ENCODE data around the gene TEAD1.
A peak's percentile ranks its signal among the peaks of the same experiment; 100 is the strongest.

TEAD1 gene

DNA sequence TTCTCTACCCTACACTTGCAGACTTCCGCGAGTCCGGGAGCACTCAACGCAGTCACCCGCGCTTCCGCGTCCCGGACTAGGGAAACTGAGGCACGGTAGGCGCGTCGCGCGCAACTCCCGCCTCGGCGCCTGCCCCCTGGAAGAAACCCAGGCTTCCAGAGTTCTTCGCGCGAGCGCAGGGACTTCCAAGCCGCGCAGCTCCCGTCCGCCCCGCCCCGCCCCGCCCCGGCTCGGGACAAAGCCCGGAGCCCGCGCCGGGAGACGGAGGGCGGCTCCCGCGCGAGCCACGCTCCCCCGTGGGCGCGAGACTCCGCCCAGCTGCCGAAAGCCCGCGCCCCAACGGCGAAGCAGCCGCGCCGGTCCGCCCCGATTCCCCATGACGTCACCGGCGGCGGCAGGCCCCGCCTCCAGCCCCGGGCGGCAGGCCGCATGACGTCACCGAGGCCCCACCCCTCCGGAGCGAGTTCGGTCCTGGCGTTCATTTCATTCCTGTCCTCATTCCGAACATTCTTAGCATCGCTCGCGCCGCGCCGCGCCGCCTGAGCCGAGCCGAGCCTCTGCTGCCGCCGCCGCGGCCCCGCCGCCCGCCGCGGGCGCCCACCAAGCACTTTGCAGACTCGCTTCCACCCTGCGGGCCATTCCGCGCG lies at the start of gene TEAD1:
TEAD1 (plus strand) TSS at position 498 of the 647 bp plus-strand sequence.
- peak; percentile 77 for DNase-seq

DNA sequence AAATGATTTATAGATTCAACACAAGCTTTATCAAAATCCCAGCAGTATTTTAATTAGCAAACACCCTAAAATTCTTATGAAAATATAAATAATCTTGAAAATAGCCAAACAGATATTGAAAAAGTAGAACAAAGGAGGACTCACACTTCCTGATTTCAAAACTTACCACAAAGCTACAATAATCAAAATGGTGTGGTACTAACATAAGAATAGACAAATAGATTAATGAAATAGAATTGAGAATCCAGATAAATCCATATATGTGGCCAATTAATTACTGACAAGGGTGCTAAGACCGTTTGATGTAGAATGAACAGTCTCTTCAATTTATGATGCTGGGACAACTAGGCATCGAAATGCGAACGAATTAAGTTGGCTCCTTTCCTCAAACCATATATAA lies 49.6 kb upstream of the TEAD1 start:
- no peak for DNase-seq

DNA sequence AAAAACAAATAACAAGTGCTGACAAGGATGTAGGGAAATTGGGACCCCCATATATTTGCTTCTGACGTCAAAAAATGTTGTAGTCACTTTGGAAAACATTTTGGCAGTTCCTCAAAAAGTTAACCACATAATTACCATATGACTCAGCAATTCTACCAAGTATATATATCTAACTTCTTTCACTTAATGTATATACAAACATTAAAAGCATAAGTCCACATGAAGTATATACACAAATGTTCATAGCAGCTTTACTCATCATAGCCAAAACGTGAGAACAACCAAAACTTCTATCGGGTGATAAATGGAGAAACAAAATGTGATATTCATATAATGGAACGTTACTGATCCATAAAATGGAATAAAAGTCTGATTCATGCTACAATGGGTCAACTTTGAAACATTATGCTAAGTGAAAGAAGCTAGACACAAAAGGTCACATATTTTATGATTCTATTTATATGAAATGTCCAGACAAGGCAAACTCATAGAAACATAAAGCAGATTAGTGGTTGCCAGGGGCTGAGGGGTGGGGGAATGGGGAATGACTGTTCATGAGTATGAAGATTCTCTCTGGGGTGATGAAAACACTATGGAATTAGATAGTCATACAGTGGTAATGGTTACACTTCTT lies 48.7 kb upstream of the TEAD1 start:
- DNase-seq, result no peak

DNA sequence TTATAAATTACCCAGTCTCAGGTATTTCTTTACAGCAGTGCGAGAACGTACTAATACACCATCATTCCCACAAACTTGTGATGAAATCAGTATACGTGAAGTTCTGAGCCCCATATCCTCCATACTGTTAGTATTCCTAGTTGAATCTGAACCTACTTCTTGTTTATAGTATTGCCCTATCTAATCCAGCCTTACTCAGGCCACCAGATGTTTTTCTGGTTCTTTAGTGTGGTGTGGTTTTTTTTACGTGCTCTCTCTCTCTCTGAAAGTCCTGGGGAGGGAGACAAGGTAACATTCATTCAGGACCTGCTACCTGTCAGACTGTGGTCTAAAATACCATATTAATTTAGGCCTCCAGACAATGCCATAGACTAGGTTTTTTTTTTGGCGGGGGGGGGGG lies 47.6 kb upstream of the TEAD1 start:
- no peak for DNase-seq

DNA sequence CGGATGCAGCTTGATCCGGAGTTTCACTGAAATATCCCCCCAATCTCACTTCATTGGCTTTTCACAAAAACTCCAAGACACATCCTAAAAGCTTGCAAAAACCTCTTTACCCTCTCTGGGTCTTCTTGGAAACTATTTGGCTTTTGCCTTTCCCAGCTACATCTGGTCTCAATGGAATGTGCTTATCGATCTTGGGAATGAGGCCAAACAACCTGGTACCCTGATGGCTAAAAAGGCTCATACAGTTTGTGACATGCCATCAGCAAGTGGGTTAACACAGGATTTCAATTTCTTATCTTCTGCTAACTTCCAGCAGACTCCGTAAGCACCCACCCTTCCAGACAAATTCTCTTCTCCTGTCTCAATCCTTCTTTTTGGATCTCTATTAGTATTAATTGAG lies 45.9 kb upstream of the TEAD1 start:
- peak; percentile 24 for DNase-seq

DNA sequence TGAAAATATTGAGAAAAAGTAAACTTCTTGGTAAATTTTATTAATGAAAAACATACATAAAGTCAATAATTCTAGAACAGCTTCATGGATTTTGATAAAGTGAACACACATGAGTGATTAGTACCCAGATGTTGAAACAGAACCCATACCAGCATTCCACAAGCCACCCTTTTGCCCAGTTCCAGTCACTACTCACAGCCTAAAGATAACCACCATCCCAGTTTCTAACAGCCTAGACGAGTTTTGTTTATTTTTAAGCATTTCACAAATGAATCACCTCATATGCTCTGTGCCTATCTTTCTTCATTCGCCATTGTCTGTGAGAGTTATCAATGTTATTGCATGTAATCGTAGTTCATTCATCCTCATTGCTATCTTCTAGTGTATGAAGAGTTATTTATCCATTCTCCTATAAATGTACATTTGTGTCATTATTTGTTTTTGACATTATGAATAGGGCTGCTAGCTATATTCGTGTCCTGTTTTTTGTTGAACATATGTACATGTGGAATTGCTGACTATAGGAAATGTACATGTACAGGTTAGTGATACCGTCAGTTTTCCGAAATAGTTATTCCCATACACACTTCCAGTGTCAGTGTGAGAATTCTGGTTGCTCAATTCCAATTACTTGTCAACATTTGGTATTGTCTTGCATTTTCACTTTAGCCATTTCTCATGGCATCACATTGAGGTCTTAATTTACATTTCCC lies 44.5 kb upstream of the TEAD1 start:
- DNase-seq, result no peak

DNA sequence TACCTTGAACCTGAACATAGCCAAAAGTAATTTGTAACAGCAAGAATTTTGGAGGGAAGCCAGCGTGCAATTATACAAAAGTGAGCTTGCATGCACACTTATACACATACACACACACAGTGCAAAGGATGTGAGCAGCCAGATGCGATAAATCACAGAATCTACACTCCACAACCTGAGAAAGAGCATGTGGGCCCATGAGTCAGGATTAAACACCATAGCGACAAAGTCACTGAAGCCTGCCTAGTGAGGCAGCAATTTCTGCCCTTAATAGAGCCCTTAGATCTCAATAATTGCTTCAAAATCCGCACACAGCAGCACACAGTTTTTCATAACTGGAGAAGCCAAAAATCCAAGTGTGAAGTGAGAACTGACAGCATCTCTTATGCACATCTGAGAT lies 42.6 kb upstream of the TEAD1 start:
- no peak for DNase-seq

DNA sequence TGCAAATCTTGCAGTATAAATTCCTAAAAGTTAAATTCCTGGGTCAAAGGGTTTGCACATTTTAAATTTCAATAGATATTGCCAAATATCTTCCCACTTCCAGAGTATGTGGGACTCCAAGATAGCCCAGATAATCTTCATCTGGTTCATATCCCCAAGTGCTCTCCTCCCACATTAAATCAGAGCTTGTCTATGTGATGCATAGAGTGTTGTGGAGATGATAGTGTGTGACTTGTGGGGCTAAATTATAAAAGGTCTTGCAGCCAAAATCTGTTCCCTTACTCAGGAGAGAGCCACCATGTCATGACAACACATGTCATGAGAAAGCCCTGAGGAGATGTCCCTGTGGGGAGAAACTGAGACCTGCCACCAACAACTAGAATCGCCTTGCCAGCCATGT lies 39.9 kb upstream of the TEAD1 start:
- no peak for DNase-seq

DNA sequence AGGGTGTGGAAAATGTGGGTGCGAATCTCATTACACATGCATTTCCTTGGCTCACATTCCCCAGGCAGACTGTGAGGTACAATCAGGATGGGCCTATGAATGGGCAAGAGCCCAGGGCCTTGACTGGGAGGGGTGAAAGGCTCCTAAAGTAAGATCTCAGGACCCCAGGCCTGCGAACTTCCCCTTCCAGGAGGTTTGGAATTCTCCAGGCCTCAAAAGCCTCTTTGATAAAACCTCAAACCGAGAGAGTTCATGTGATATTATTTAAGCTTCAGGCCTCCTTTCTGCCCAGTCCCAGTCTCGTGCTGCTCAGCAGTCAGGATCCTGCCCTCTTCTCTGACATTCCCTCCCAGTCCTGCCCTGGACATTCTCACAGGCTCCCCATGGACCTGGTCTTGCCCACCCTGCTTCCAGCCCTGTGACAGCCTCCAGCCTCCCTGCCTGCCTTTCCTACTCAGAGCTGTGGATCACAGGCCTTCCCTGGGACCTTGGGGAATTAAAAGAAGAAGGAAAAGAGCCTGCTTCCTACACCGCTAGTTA lies 37.3 kb upstream of the TEAD1 start:
- DNase-seq, result no peak

DNA sequence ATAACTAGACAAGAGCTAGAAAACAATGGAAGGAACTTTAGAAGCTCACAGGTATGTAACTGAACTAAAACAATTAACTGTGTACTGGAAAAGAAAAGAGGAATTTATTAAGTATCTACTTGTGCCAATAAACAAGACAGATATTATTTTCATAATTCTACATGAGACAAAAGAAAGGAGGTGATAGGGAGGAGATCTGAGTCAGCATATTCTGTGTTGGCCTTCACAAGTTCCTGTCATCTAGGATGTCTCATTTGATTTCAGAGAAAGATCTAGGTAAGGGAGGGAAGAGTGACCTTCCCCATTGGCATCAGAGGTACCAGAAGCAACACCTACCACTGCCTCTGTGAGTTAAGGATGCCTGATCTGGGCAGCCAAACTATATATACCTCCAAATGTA lies 34.8 kb upstream of the TEAD1 start:
- no peak for DNase-seq

DNA sequence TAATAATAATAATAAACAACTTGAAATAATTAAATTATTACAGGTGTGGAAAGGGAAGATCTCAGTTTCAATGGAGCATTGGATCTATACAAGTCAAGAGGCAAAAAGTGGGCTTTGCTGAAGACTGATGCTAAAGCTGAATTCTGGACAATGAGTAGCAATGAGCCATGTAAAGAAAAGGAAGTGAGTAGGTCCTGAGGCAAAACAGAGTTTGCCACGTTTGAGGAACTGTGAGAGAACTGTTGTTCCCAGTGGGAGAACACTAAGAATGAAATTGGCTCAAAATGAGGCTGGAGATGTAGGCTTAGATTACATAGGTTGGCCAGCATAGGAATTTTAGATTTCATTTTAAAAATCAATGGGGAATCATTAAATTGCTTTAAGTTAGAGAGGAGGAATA lies 33.9 kb upstream of the TEAD1 start:
- no peak for DNase-seq

DNA sequence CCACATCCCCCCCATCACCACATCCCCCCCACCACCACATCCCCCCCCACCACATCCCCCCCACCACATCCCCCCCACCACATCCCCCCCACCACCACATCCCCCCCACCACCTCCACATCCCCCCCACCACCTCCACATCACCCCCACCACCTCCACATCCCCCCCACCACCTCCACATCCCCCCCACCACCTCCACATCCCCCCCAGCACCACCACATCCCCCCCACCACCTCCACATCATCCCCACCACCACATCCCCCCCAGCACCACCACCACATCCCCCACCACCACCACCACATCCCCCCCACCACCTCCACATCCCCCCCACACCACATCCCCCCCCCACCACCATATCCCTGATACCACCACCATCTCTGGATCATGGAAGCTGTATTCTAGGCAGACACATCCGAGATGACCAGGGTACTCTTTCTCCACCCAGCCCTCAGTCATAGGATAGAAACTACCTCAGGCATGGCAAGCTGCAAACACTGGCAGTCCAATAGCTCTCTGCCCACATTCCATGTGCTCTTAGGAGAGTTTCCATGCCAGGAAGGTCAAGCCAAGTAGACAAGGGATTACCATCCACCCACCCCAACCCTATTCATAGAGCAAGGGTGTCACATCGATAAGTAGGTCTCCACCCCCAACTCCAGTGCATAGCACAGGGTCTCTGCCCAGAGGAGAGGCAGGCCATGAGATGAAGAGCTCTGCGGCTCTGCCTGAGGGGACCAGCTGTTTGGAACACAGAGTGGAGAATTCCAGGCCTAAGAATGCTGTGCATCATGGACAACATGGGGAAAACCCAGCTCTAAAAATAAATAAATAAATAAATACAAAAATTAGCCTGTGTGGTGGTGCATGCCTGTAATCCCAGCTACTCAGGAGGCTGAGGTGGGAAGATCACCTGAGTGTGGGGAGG lies 33.0 kb upstream of the TEAD1 start:
- DNase-seq, result no peak

DNA sequence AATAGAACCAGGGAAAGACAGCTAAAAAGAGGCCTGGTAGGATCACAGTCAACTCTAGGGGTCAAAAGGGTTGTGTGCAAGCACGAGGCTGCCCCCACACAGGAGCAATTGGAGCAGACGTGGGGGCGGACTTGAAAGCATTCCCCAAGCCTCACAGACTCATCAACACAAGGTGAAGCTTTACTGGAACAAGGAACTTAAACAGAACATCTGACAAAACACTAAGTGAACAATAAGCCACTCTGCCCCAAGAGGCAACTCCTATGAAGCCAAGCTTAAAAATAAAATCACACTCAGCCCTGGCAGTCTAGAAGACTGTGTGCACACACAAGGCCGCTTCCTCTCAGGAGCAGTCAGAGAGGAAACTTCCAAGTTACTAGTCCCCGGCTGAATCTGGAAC lies 32.2 kb upstream of the TEAD1 start:
- DNase-seq, result no peak

DNA sequence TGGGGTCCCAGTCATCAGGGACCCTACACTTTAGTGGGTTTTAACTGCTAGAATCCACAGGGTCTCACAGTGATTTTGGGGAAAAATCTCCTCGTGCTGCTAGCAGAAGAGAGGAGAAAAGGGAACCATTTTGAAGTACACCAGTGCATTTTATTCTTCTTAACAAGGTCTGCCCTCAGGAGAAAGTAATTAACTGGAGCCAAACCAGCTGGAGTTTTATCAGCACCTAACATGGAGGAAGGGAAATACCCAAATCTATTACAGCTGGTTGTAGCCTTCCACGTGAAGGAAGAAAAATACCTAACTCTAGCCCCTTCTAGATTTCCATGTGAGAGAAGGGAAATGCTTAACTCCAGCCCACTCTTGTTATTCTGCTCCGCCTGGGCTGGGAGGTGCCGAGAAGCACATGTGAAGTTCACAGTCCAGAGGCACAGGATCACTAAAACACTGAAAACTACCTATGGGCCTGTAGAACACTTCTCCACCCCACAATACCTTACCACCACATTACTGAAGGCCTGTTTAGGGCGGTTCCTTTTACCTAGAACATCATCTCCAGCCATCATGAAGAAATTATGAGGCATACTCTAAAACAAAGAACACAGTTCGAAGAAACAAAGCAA lies 31.3 kb upstream of the TEAD1 start:
- no peak for DNase-seq

DNA sequence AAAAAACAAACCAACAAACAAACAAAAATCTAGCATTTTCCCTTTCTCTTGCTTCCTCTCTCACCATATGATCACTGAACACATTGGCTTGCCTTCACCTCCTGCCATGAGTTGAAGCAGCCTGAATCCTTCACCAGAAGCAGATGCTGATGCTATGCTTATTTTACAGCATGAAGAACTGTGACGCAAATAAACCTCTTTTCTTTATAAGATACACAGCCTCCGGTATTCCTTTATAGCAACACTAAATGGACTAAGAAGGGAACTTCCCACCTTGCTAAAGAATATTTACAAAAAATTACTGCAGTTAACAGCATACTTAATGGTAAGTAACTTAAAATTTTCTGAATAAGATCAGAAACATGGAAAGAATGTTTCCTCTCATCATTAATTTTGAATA lies 27.7 kb upstream of the TEAD1 start:
- no peak for DNase-seq

DNA sequence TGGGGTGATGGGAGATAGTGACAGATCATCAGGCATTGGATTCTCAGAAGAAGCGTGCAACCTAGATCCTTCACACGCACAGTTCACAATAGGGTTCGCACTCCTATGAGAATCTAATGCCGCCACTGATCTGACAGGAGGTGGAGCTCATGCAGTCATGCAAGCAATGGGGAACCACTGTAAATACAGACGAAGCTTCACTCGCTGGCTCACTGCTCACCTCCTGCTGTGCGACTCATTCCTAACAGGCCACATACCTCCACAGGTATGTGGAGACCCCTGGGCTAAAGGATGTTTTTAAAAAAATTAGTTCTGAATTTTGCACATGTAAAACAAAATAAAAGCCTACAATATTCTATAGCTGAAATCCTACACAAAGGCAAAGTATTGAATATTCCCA lies 20.5 kb upstream of the TEAD1 start:
- no peak for DNase-seq

DNA sequence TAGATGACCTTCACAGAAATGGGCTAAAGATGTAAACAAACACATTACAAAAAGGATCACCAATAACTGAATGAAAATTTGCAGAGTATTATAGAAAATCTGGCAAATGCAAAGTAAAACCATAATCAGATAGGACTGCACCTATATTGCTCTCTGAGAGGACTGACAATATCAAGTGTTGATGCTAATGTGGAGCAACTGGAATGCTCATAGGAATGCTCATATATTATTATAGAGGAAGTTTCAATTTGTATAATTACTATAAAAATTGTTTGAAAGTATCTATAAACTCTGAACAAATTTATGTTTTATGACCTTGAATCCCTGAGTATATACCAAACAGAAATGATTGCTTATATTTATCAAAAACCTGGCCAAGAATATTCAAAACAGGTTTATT lies 18.4 kb upstream of the TEAD1 start:
- no peak for DNase-seq

DNA sequence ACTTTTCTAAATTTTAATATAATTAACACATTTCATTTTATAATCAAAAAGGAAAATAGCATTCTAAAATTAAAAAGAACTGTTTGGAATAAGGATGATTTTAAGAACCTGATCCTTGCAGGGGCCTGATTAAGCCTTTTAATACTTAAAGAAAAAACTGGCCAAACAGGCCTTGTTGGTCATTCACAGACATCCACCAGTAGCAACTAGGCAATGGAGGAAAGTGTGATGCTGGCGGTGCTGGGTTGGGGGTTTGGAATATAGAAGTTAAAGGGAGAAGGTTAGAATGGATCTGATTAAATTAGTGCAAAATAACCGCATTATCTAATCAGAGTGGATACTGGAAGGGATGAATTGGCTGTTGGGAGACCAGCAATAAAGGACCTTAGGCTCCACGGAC lies 16.9 kb upstream of the TEAD1 start:
- DNase-seq, result no peak

DNA sequence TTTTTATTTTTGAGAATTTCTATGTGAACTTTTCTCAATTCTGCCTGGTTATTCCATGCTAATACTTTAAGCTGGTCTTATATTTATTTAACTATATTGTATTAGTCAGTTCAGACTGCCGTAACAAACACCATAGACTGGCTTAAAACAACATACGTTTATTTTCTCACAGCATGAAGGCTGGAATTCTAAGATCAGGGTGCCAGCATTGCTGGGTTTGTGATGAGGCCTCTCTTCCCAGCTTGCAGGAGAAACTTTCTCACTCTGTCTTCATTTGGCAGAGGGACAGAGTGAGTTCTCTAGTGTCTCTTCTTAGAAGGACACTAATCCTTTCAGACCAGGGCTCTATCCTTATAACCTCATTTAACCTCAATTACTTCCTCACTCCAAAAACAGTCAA lies 16.2 kb upstream of the TEAD1 start:
- no peak for DNase-seq

DNA sequence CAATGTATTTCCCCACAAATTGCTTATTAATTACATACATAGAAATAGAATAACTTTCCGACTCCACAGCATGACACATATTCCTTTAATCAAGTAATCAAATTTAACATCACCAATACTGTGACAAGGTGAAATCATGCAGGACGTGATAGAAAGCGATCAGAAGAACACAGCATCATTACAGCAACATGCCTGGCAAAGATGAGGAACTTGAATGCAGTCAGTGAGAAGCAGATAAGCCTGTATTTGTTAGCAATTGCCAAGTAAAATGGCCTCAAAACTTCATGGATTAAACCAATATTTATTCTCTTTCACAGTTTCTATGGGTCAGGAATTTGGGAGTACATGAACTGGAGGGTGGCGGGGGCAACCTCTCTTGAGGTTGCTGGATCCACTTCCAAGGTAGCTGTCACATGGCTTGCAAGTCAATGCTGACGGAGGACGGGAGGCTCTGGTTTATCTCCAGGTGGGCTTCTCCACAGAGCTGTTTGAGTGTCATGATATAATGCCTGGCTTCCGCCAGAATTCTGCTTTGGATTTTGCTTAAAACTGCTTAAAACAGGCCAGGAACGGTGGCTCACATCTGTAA lies 12.0 kb upstream of the TEAD1 start:
- no peak for DNase-seq

DNA sequence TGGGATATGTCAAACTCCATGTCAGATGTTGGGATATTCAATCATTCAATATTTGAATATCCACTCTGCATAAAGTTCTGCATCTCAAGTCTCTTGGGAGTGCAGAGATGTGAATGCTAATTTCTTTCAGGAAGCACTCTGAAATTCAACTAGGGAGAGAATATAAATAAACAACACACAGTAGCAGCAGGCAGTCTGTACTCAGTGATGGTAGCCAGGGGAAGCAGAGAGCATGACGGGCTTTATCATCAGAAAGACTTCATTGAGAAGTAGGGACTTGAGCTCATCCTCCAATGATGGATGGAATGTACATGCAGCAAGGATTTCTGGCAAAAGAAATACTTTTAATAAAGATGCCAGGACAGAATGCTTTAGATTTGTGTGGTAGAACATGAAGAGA lies 9.8 kb upstream of the TEAD1 start:
- DNase-seq, result no peak

DNA sequence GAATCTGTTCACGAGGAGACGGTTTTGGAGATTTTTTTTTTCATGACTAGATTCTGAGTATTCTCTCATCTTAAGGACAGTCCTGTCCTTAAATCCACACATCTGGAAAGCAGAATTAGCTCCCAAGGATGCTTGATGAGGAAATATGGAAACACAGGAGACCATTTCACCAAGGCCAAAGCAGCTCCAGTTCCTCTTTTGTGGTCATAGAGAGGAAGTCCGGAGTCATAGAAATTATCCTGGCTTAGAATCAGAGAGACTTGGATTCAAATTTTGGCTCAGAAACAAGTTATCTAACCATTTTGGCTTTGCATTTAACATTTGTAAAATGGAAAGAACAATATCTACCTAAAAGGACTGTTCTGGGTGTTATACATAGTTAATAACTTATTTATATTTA lies 7.3 kb upstream of the TEAD1 start:
- DNase-seq, result no peak
